NOMO-1 treated with DMSO at 0.1 percent for 48 hours (cell line): ENCODE results near the gene HACD4.
"Not testable (repeated sequence)": the region's sequence is repeated elsewhere in the genome, so short reads cannot be mapped to it uniquely, and the experiment has no call there.

Experiments used
- DNase-seq: peaks from one replicate; lab custom pipeline; 2025; ENCODE audit not compliant: unreplicated experiment; lab: John Stamatoyannopoulos, UW

HACD4 gene

DNA sequence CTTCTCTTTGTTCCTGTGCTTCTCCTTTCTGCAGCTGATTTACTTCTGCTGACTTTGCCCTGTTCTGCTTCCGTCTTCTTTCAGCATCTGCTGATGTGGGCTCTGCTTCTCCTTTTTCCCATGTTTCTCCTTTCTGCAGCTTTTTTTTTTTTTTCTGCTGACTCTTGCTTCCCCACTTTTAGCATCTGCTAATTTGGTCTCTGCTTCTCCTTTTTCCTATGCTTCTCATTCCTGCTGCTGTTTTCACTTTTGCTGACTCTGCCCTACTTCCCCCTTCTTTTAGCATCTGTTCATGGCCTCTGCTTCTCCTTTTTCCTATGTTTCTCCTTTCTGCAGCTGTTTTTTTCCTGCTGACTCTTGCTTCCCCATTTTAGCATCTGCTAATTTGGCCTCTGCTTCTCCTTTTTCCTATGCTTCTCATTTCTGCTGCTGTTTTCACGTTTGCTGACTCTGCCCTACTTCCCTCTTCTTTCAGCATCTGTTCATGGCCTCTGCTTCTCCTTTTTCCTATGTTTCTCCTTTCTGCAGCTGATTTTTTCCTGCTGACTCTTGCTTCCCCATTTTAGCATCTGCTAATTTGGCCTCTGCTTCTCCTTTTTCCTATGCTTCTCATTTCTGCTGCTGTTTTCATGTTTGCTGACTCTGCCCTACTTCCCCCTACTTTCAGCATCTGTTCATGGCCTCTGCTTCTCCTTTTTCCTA, 58.0 kb downstream of the HACD4 start:
- not testable (repeated sequence) for DNase-seq

DNA sequence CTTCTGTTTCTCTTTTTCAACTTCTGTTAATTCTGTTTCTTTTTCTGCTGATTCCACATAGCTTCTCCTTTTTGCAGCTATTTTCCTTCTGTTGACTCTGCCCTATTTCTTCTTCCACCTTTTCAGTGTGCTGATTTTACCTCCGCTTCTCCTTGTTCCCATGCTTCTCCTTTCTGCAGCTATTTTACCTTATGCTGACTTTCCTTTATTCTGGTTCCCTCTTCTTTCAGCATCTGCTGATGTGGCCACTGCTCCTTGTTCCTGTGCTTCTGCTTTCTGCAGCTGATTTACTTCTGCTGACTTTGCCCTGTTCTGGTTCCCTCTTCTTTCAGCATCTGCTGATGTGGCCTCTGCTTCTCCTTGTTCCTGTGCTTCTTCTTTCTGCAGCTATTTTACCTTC, 58.8 kb downstream of the HACD4 start:
- no peak for DNase-seq

DNA sequence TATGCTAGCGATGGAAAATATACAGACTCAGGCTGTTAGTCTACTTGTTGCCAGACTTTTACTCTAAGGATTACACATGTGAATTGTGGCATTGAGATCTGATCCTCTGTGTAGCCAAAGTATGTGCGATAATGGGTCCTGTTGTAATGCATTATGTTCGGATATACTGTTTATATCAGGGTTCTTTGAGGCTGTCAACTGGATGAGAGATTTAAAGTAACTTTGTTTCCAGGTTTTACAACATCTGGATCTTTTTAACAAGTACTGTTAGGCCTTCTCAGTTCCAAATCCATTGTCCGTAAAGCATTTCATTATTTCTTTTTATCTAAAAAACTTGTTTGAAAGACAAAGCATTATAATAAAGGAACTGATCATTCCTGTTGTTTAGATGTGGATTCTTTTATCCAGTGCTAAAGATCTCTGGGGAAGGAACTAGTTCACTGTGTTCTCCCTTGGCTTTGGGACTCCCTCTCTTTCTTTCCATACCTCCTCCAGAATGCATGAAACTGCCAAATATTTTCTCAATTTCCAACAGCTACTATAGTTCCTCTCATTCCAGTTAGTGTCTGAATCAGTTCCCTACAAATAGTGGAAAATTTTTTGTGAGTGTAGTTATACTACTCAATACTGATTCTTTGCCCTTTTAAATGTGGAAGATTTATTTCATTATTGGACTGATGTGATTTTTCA, 68.8 kb downstream of the HACD4 start:
- no peak for DNase-seq

DNA sequence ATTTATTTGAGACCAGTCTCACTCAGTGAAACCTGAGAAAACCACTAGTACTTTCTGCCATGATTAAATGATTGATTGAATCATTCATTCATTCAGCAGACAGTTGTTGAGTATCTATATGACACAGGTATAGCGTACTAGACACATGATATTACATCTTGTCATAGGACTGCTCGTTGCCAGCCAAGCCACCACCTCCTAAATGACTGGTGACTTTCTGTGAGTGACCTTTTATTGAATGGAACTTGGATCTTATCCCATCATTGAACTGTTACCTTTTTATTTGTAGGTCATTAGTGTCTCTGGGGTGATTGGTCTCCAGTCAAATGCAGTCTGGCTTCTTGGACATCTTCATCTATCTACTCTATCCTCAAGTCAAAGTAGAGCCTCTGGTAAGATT, 80.7 kb downstream of the HACD4 start:
- DNase-seq, result no peak
